ENCODE measurements around the gene ZCCHC7.

Gene ZCCHC7

DNA sequence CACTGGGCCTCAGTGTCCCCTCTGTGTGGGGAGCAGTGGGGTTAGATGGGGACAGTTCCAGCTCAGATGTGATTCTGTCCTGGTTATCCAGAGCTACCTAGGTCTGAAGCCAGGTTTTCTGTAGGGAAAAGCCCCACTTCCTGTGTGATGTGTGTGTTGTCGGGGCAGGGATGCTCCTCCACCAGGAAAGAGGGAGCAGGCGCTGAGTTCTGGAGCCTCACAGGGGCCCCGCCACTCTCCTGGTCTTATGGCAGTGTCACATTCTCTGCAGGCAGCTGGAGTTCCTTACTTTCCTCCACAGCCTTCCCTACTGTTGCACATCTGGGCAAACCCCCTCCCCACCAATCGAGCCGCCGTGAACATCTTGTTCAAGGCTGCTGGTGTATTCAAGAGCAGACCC lies 263.0 kb downstream of the ZCCHC7 start:
- no peaks in the 10 kb centered on the region for H3K36me3 ChIP-seq (ENCODE audit: control insufficient read depth, insufficient read depth, low read length)
- TF ChIP-seq CTCF (IDR thresholded peaks at IDR 0.05; ENCODE audit: insufficient read depth, low read length, poor library complexity, severe bottlenecking), result no peak
- DNase-seq (ENCODE audit: extremely low read depth, insufficient read length), result no peak
- no peak overlapping the region for H3K4me3 ChIP-seq (replicated peaks; ENCODE audit: low read depth, low read length)
- no peaks in the 10 kb centered on the region for H3K27me3 ChIP-seq (replicated peaks; ENCODE audit: control insufficient read depth, insufficient read depth, low read length)

GRCh38 chr9:37383876-37384746 lies 263.7 kb downstream of the ZCCHC7 start:
- no peak for TF ChIP-seq CTCF (IDR thresholded peaks at IDR 0.05; ENCODE audit: insufficient read depth, low read length, poor library complexity, severe bottlenecking)
- Histone ChIP-seq H3K27me3 (replicated peaks; ENCODE audit: control insufficient read depth, insufficient read depth, low read length) (no peaks in the 10 kb centered on the region), H3K36me3 (ENCODE audit: control insufficient read depth, insufficient read depth, low read length) (no peaks in the 10 kb centered on the region), H3K4me3 (replicated peaks; ENCODE audit: low read depth, low read length) (no peak overlapping the region)
- no peak for DNase-seq (ENCODE audit: extremely low read depth, insufficient read length)

GRCh38 chr9:37385286-37385685 lies 264.9 kb downstream of the ZCCHC7 start:
- no peak for DNase-seq (ENCODE audit: extremely low read depth, insufficient read length)
- H3K4me3 ChIP-seq (replicated peaks; ENCODE audit: low read depth, low read length), result no peak overlapping the region
- no peak for TF ChIP-seq CTCF (IDR thresholded peaks at IDR 0.05; ENCODE audit: insufficient read depth, low read length, poor library complexity, severe bottlenecking)
- no peaks in the 10 kb centered on the region for H3K27me3 ChIP-seq (replicated peaks; ENCODE audit: control insufficient read depth, insufficient read depth, low read length)
- no peaks in the 10 kb centered on the region for H3K36me3 ChIP-seq (ENCODE audit: control insufficient read depth, insufficient read depth, low read length)

- no peaks in the 10 kb centered on the region for H3K36me3 ChIP-seq (ENCODE audit: control insufficient read depth, insufficient read depth, low read length)
- H3K4me3 ChIP-seq (replicated peaks; ENCODE audit: low read depth, low read length), result no peak overlapping the region
- no peak for TF ChIP-seq CTCF (IDR thresholded peaks at IDR 0.05; ENCODE audit: insufficient read depth, low read length, poor library complexity, severe bottlenecking)
- H3K27me3 ChIP-seq (replicated peaks; ENCODE audit: control insufficient read depth, insufficient read depth, low read length), result no peaks in the 10 kb centered on the region
- no peak for DNase-seq (ENCODE audit: extremely low read depth, insufficient read length)
Observed at GRCh38 chr9:37386988-37387387, 266.6 kb downstream of the ZCCHC7 start.

- DNase-seq (ENCODE audit: extremely low read depth, insufficient read length), result peak; percentile 67
- TF ChIP-seq CTCF (IDR thresholded peaks at IDR 0.05; ENCODE audit: insufficient read depth, low read length, poor library complexity, severe bottlenecking), result peak; percentile 80
- H3K4me3 ChIP-seq (replicated peaks; ENCODE audit: low read depth, low read length), result no peak overlapping the region
Observed at GRCh38 chr9:37390759-37391158, 270.4 kb downstream of the ZCCHC7 start.

More at GRCh38 chr9:37390759-37391158, 270.4 kb downstream of the ZCCHC7 start:
- H3K27me3 ChIP-seq (replicated peaks; ENCODE audit: control insufficient read depth, insufficient read depth, low read length), result no peaks in the 10 kb centered on the region
- no peaks in the 10 kb centered on the region for H3K36me3 ChIP-seq (ENCODE audit: control insufficient read depth, insufficient read depth, low read length)
